OCI-LY7 (cell line): Measurements from ENCODE around the gene UBE2G1. TPM values are rescaled to one million over a fixed set of nuclear protein-coding genes. Genes with fewer than 3 reads are reported as not detected.

Experiments used
- BruUV-seq: library from RNA; stranded (reverse); fragments of 400-500 nt; replicated peaks from 2 replicates; lab custom pipeline; 2021; lab: Mats Ljungman, UMichigan
- CTCF ChIA-PET: fragments of 300-600 bp; sonication (Branson Sonifier 250); formaldehyde crosslinking; loops from one replicate; lab custom pipeline; 2022; ENCODE audit warnings: antibody characterized with exemption; ENCODE audit not compliant: unreplicated experiment; lab: Charles Lee
- POLR2A ChIA-PET: fragments of 300-600 bp; sonication (Branson Sonifier 250); formaldehyde crosslinking; loops from one replicate; lab custom pipeline; 2022; ENCODE audit warnings: antibody characterized with exemption; lab: Charles Lee
- DNase-seq: peaks from one replicate; pipeline ENCODE4 v3.0.0-alpha.2; 2015; ENCODE audit warnings: low spot score
- H2AFZ ChIP-seq: fragments of 200-600 bp; sonication (generic), shearing (Covaris generic); 2 replicates; pipeline ENCODE4 v1.6.1; 2014; ENCODE audit warnings: mild to moderate bottlenecking, antibody characterized with exemption, low read length, moderate library complexity
- H3K27ac ChIP-seq: fragments of 200-600 bp; sonication (generic); 2 replicates; pipeline ENCODE4 v1.5.1; 2014; ENCODE audit warnings: mixed run types, low read depth, mild to moderate bottlenecking, moderate library complexity, low read length, inconsistent platforms; ENCODE audit not compliant: poor library complexity, severe bottlenecking
- H3K36me3 ChIP-seq: fragments of 200-600 bp; sonication (generic); 2 replicates; pipeline ENCODE4 v1.6.1; 2014; ENCODE audit warnings: mild to moderate bottlenecking, antibody characterized with exemption, low read length, moderate library complexity, mixed read lengths; ENCODE audit not compliant: insufficient read depth
- H3K4me1 ChIP-seq: fragments of 200-600 bp; sonication (generic); 2 replicates; pipeline ENCODE4 v1.5.1; 2014; ENCODE audit warnings: mild to moderate bottlenecking, low read length; ENCODE audit not compliant: insufficient read depth, poor library complexity, severe bottlenecking
- H3K4me2 ChIP-seq: fragments of 200-600 bp; sonication (generic); 2 replicates; pipeline ENCODE4 v1.6.1; 2014; ENCODE audit warnings: mild to moderate bottlenecking, low read length
- H3K4me3 ChIP-seq: fragments of 200-600 bp; sonication (generic); 2 replicates; pipeline ENCODE4 v1.5.1; 2014; ENCODE audit warnings: mild to moderate bottlenecking, low read depth, low read length; ENCODE audit not compliant: poor library complexity, severe bottlenecking
- H3K79me2 ChIP-seq: fragments of 200-600 bp; sonication (generic); 2 replicates; pipeline ENCODE4 v1.6.1; 2016; ENCODE audit warnings: low read depth, mild to moderate bottlenecking, low read length, moderate library complexity, mixed read lengths; ENCODE audit not compliant: insufficient read depth
- H3K9me2 ChIP-seq: fragments of 200-600 bp; sonication (generic); 2 replicates; pipeline ENCODE4 v1.6.1; 2016; ENCODE audit warnings: mild to moderate bottlenecking, low read length, mixed read lengths; ENCODE audit not compliant: insufficient read depth
- H3K9me3 ChIP-seq: fragments of 200-600 bp; sonication (generic); 2 replicates; pipeline ENCODE4 v1.6.1; 2014; ENCODE audit warnings: mild to moderate bottlenecking, mixed run types, low read length, mixed read lengths
- H4K20me1 ChIP-seq: fragments of 200-600 bp; sonication (generic); 2 replicates; pipeline ENCODE4 v1.6.1; 2014; ENCODE audit warnings: mild to moderate bottlenecking, antibody characterized with exemption, low read length, moderate library complexity, mixed read lengths; ENCODE audit not compliant: insufficient read depth
- CTCF ChIP-seq: fragments of 200-600 bp; sonication (generic); conservative IDR thresholded peaks from 2 replicates; pipeline ENCODE4 v1.5.1; 2014; ENCODE audit warnings: mild to moderate bottlenecking, antibody characterized with exemption, low read length, moderate library complexity, mixed read lengths
- EZH2phosphoT487 ChIP-seq: fragments of 200-600 bp; sonication (generic); IDR thresholded peaks from 2 replicates; pipeline ENCODE4 v1.6.1; 2018; ENCODE audit warnings: low read depth, borderline replicate concordance, mild to moderate bottlenecking, mixed run types, antibody characterized with exemption, low read length, moderate library complexity, mixed read lengths
- intact Hi-C: fragments of 100-400 bp; cut with micrococcal nuclease; formaldehyde crosslinking; loops from one replicate; pipeline ENCODE4 v1.10.0; 2022; ENCODE audit not compliant: unreplicated experiment
- total RNA-seq, 2 experiments: library from RNA; depleted of rRNA in 1 of 2; stranded (reverse); fragments of >200 nt in 1 of 2; shearing (Covaris generic) in 1 of 2; gene quantifications; 2 replicates each; pipeline ENCODE4 v1.2.3, GENCODE V29; 2014 to 2022

Gene UBE2G1
- total RNA-seq, 2 experiments from 2014 or later: 115 to 216 TPM

- Histone ChIP-seq H3K9me2 (no peaks in the 10 kb centered on the region), H3K27ac (no peak overlapping the region), H3K79me2 (peaks cover 94% of the 10 kb centered on the region), H3K4me2 (no peak overlapping the region), H3K36me3 (peaks cover 52% of the 10 kb centered on the region), H2AFZ (no peak overlapping the region), H3K4me3 (no peak overlapping the region), H3K4me1 (peaks cover 4% of the 10 kb centered on the region), H3K9me3 (no peaks in the 10 kb centered on the region), H4K20me1 (peaks cover 44% of the 10 kb centered on the region)
- ChIA-PET POLR2A (interaction anchor here (0.6 to 1.8 kb wide), 4 partner anchors 18 to 1818 kb away, joined by 3 to 5 read pairs (median 3); no protein-coding TSS in a partner anchor), CTCF (no interaction called here)
- DNase-seq: no peak
- TF ChIP-seq CTCF (no peak), EZH2phosphoT487 (no peak)
- intact Hi-C loops: no loop called here
- no TSS peak for BruUV-seq
Observed at GRCh38 chr17:4250887-4251286, 115.6 kb downstream of the UBE2G1 start.

- TF ChIP-seq CTCF (peak; percentile 75), EZH2phosphoT487 (no peak)
- POLR2A ChIA-PET: interaction anchor here (0.7 kb wide), 1 partner anchor 16 kb away, joined by 3 read pairs; no protein-coding TSS in a partner anchor
- H3K4me2 ChIP-seq: no peak overlapping the region
Observed at GRCh38 chr17:4249452-4250029, 116.9 kb downstream of the UBE2G1 start.

More at GRCh38 chr17:4249452-4250029, 116.9 kb downstream of the UBE2G1 start:
- Histone ChIP-seq H4K20me1 (peaks cover 38% of the 10 kb centered on the region), H2AFZ (no peak overlapping the region), H3K4me3 (no peak overlapping the region), H3K79me2 (peaks cover 92% of the 10 kb centered on the region), H3K4me1 (peaks cover 4% of the 10 kb centered on the region), H3K9me3 (no peaks in the 10 kb centered on the region), H3K27ac (no peak overlapping the region), H3K9me2 (no peaks in the 10 kb centered on the region), H3K36me3 (peaks cover 49% of the 10 kb centered on the region)
- CTCF ChIA-PET: no interaction called here
- BruUV-seq: no TSS peak
- DNase-seq: peak; percentile 60
- intact Hi-C loops: no loop called here
